CD14-positive monocyte (primary cell): ENCODE measurements around the gene TTYH1. TPM values are rescaled to one million over a fixed set of nuclear protein-coding genes. Genes with fewer than 3 reads are reported as not detected.
"Not testable (repeated sequence)": the region's sequence is repeated elsewhere in the genome, so short reads cannot be mapped to it uniquely, and the experiment has no call there.

Source experiments
- DNase-seq, 3 donors: peaks; one replicate each; pipeline ENCODE4 v3.0.0-alpha.2; 2011 to 2022
- H2AFZ ChIP-seq: 2 replicates; pipeline ENCODE4 v1.6.0; 2012; ENCODE audit warnings: mild to moderate bottlenecking, low read depth, low read length, inconsistent platforms; ENCODE audit not compliant: insufficient read depth, poor library complexity, severe bottlenecking
- H3K27ac ChIP-seq, 2 donors: 1 replicate in 1 of 2; 2 replicates in 1 of 2; pipeline ENCODE4 v1.5.1; 2012 to 2013; ENCODE audit warnings: low read length in 2 of 2, control low read depth in 1 of 2, inconsistent platforms in 1 of 2, low read depth in 1 of 2, mild to moderate bottlenecking in 1 of 2
- H3K27me3 ChIP-seq, 2 donors: one replicate each; pipeline versions ENCODE4 v1.6.0 to v1.6.1; 2011 to 2013; ENCODE audit warnings: low read length in 2 of 2; ENCODE audit not compliant: control insufficient read depth in 2 of 2, insufficient read depth in 2 of 2
- H3K36me3 ChIP-seq, 2 donors: replicated peaks in 1 of 2; 1 replicate in 1 of 2; 2 replicates in 1 of 2; pipeline versions ENCODE4 v1.5.1 to v1.6.1; 2012 to 2013; ENCODE audit warnings: low read length in 2 of 2, control low read depth in 1 of 2, inconsistent platforms in 1 of 2, mild to moderate bottlenecking in 1 of 2; ENCODE audit not compliant: insufficient read depth in 2 of 2, control insufficient read depth in 1 of 2
- H3K4me1 ChIP-seq, 2 donors: 1 replicate in 1 of 2; 2 replicates in 1 of 2; pipeline versions ENCODE4 v1.5.1 to v1.6.1; 2012 to 2013; ENCODE audit warnings: low read length in 2 of 2, control low read depth in 1 of 2, inconsistent platforms in 1 of 2, mild to moderate bottlenecking in 1 of 2, moderate library complexity in 1 of 2; ENCODE audit not compliant: insufficient read depth in 2 of 2, control insufficient read depth in 1 of 2
- H3K4me2 ChIP-seq: replicated peaks from 2 replicates; pipeline ENCODE3; 2012; ENCODE audit warnings: low read length, moderate library complexity, mild to moderate bottlenecking; ENCODE audit not compliant: poor library complexity, severe bottlenecking; ENCODE audit errors: extremely low read depth
- H3K4me3 ChIP-seq, 3 experiments: fragments of 200-600 bp in 1 of 3; sonication (generic) in 1 of 3; replicated peaks in 1 of 3; 1 replicate in 2 of 3; 2 replicates in 1 of 3; pipeline ENCODE4 v1.5.1; 2011 to 2013; ENCODE audit warnings: low read length in 3 of 3, mild to moderate bottlenecking in 3 of 3, control low read depth in 2 of 3, low read depth in 2 of 3, inconsistent platforms in 1 of 3, moderate library complexity in 1 of 3
- H3K79me2 ChIP-seq: 2 replicates; pipeline ENCODE4 v1.6.0; 2012; ENCODE audit warnings: mild to moderate bottlenecking, control low read depth, inconsistent platforms, low read length, moderate library complexity; ENCODE audit not compliant: insufficient read depth
- H3K9ac ChIP-seq: 2 replicates; pipeline ENCODE4 v1.6.0; 2017; ENCODE audit warnings: low read length, mild to moderate bottlenecking; ENCODE audit not compliant: insufficient read depth, poor library complexity, severe bottlenecking
- H3K9me3 ChIP-seq, 2 donors: replicated peaks in 1 of 2; 1 replicate in 1 of 2; 2 replicates in 1 of 2; pipeline versions ENCODE4 v1.5.1 to v1.6.1; 2012 to 2013; ENCODE audit warnings: low read length in 2 of 2, control low read depth in 1 of 2; ENCODE audit not compliant: control insufficient read depth in 1 of 2, insufficient read depth in 1 of 2
- H4K20me1 ChIP-seq: 2 replicates; pipeline ENCODE4 v1.6.0; 2012; ENCODE audit warnings: mild to moderate bottlenecking, low read length, control low read depth, moderate library complexity; ENCODE audit not compliant: insufficient read depth
- H3K27ac Mint-ChIP-seq, 7 donors: one replicate each; pipeline ENCODE4 v1.8.0; 2020; ENCODE audit warnings: mild to moderate bottlenecking in 7 of 7, mixed read lengths in 7 of 7, moderate library complexity in 6 of 7, inconsistent platforms in 2 of 7
- H3K27me3 Mint-ChIP-seq, 3 donors: one replicate each; pipeline ENCODE4 v1.8.0; 2021 to 2022; ENCODE audit warnings: low read depth in 3 of 3, mild to moderate bottlenecking in 3 of 3, mixed read lengths in 3 of 3, moderate library complexity in 3 of 3, inconsistent platforms in 1 of 3
- H3K36me3 Mint-ChIP-seq, 2 donors: one replicate each; pipeline ENCODE4 v1.8.0; 2020; ENCODE audit warnings: mixed read lengths in 2 of 2, inconsistent platforms in 1 of 2, mild to moderate bottlenecking in 1 of 2
- H3K4me1 Mint-ChIP-seq: one replicate; pipeline ENCODE4 v1.8.0; 2020; ENCODE audit warnings: mild to moderate bottlenecking, mixed read lengths
- H3K4me3 Mint-ChIP-seq, 2 donors: one replicate each; pipeline ENCODE4 v1.8.0; 2020; ENCODE audit warnings: mild to moderate bottlenecking in 2 of 2, mixed read lengths in 2 of 2, moderate library complexity in 1 of 2
- H3K9me3 Mint-ChIP-seq, 7 donors: one replicate each; pipeline ENCODE4 v1.8.0; 2020 to 2022; ENCODE audit warnings: mixed read lengths in 7 of 7, mild to moderate bottlenecking in 6 of 7, moderate library complexity in 6 of 7, inconsistent platforms in 2 of 7
- WGBS: methylation state at CpG from one replicate; pipeline ENCODE4 v1.1.5; 2013; ENCODE audit warnings: missing lambda C conversion rate; ENCODE audit not compliant: insufficient coverage; 5-methylcytosine and 5-hydroxymethylcytosine counted together
- intact Hi-C, 2 donors: fragments of 100-400 bp; cut with micrococcal nuclease; formaldehyde crosslinking; loops; one replicate each; pipeline versions ENCODE4 v1.15.0 to v1.15.1; 2023
- polyA plus RNA-seq, 3 donors: library from polyadenylated mRNA; depleted of rRNA in 1 of 3; unstranded in 2 of 3; stranded (reverse) in 1 of 3; fragments of 300-500 nt in 2 of 3; fragments of >200 nt in 1 of 3; fragmentation: Illumina TruSeq in 2 of 3; gene quantifications; 1 replicate in 2 of 3; 2 replicates in 1 of 3; pipeline ENCODE4 v1.2.3, GENCODE V29; 2012 to 2021

Gene TTYH1
- polyA plus RNA-seq, 3 donors = not detected

GRCh38 chr19:54370434-54370796 is 44.8 kb upstream of the TTYH1 start:
- not testable (repeated sequence) for H3K9me3 ChIP-seq, H3K27me3 ChIP-seq, H3K9me3 Mint-ChIP-seq, H4K20me1 ChIP-seq, H2AFZ ChIP-seq, H3K27me3 Mint-ChIP-seq, H3K36me3 ChIP-seq, H3K36me3 Mint-ChIP-seq
- peak overlapping the region; percentile 89 to 97 (median 96) for H3K27ac Mint-ChIP-seq
- H3K79me2 ChIP-seq = peaks cover 27% of the 10 kb centered on the region
- peak overlapping the region; percentile 74 to 80 for H3K4me3 Mint-ChIP-seq
- peak in 1 of 3 donors; percentile 50 for DNase-seq
- H3K4me3 ChIP-seq = peak overlapping the region; percentile 8 to 50 (median 17)
- H3K4me1 ChIP-seq = peaks cover 88 to 93% of the 10 kb centered on the region in 2 donors
- H3K9ac ChIP-seq = peak overlapping the region; percentile 49
- H3K27ac ChIP-seq = peak overlapping the region in 1 of 2 donors; percentile 66
- peak overlapping the region; percentile 39 for H3K4me2 ChIP-seq
- H3K4me1 Mint-ChIP-seq = peaks cover 83% of the 10 kb centered on the region
- WGBS = 0% methylated on average over 5 of the region's 10 CpGs
- intact Hi-C loops = loop anchor here in 1 of 2 donors (5.0 kb wide), 1 partner anchor 163 kb away; no protein-coding TSS in a partner anchor

DNA sequence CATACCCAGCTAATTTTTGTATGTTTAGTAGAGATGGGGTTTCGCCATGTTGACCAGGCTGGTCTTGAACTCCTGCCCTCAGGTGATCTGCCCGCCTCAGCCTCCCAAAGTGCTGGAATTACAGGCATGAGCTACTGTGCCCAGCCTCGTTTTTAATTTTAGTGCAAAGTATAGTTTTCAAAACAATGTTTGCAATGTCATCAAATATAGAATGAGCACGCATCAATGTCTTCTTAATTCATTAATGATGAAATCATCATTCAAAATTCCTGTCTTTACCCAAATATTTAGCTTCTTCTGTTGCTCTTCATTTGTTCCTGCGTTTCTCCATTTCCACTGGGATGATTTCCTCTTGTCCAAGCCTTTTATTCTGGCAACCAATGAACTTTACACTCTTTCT is 43.8 kb upstream of the TTYH1 start:
- not testable (repeated sequence) for H3K27me3 ChIP-seq, H3K36me3 ChIP-seq, DNase-seq, H3K9ac ChIP-seq, H3K27me3 Mint-ChIP-seq, H3K9me3 ChIP-seq, H3K36me3 Mint-ChIP-seq, H4K20me1 ChIP-seq, H3K9me3 Mint-ChIP-seq, H2AFZ ChIP-seq
- H3K27ac ChIP-seq = peak overlapping the region in 1 of 2 donors; percentile 93
- Mint-ChIP-seq H3K27ac (peak overlapping the region; percentile 94 to 99 (median 98)), H3K4me3 (peak overlapping the region in 1 of 2 donors; percentile 58), H3K4me1 (peaks cover 82% of the 10 kb centered on the region)
- intact Hi-C loops = loop anchor here in 1 of 2 donors (5.0 kb wide), 1 partner anchor 164 kb away; no protein-coding TSS in a partner anchor
- H3K79me2 ChIP-seq = peaks cover 20% of the 10 kb centered on the region
- WGBS = no CpG with 5 or more reads among the region's 5 CpGs
- peak overlapping the region; percentile 46 for H3K4me2 ChIP-seq
- peak overlapping the region in 1 of 3 experiments; percentile 36 for H3K4me3 ChIP-seq
- H3K4me1 ChIP-seq = peaks cover 88 to 93% of the 10 kb centered on the region in 2 donors
